Ascending aorta (tissue), 2 donors: ENCODE results near the gene EHBP1L1. TPM values are rescaled to one million over a fixed set of nuclear protein-coding genes. Genes with fewer than 3 reads are reported as not detected.
A peak's percentile ranks its signal among the peaks of the same experiment; 100 is the strongest.

Experiments used
- DNase-seq, 2 donors: peaks; one replicate each; pipeline ENCODE4 v3.0.0-alpha.2; 2019; ENCODE audit warnings: low spot score in 2 of 2
- H3K27ac ChIP-seq, 2 donors: fragments of 200-600 bp; sonication (generic); one replicate each; pipeline ENCODE4 v1.5.1; 2016 to 2017; ENCODE audit warnings: mild to moderate bottlenecking in 1 of 2
- H3K27me3 ChIP-seq: fragments of 200-600 bp; sonication (generic); one replicate; pipeline ENCODE4 v1.5.1; 2017
- H3K36me3 ChIP-seq, 2 donors: fragments of 200-600 bp; sonication (generic); one replicate each; pipeline ENCODE4 v1.5.1; 2016
- H3K4me1 ChIP-seq, 2 donors: fragments of 200-600 bp; sonication (generic); one replicate each; pipeline ENCODE4 v1.5.1; 2016 to 2017; ENCODE audit warnings: mild to moderate bottlenecking in 1 of 2
- H3K4me3 ChIP-seq, 2 donors: fragments of 200-600 bp; sonication (generic); one replicate each; pipeline ENCODE4 v1.5.1; 2016 to 2017; ENCODE audit warnings: mild to moderate bottlenecking in 1 of 2
- H3K9me3 ChIP-seq, 2 donors: fragments of 200-600 bp; sonication (generic); one replicate each; pipeline ENCODE4 v1.5.1; 2016
- CTCF ChIP-seq, 3 experiments: fragments of 200-600 bp in 2 of 3; fragments of 450-650 bp in 1 of 3; sonication (generic) in 2 of 3; IDR thresholded peaks; one replicate each; pipeline ENCODE4 v1.5.1; 2016 to 2019; ENCODE audit warnings: antibody characterized with exemption in 3 of 3, mild to moderate bottlenecking in 1 of 3, moderate library complexity in 1 of 3
- intact Hi-C: fragments of 100-400 bp; cut with DNase I; formaldehyde crosslinking; loops from one replicate; pipeline ENCODE4 v1.15.1; 2023
- total RNA-seq: library from RNA; depleted of rRNA; stranded (reverse); fragments of >200 nt; gene quantifications from one replicate; pipeline ENCODE4 v1.1.0, GENCODE V29; 2016

The EHBP1L1 gene
- total RNA-seq, 1 donor from 2014 or later, result 418 TPM

GRCh38 chr11:65576232-65576866, 496 bp downstream of the EHBP1L1 start:
- Histone ChIP-seq H3K36me3 (peaks cover 31 to 33% of the 10 kb centered on the region in 2 donors), H3K27ac (peak overlapping the region; percentile 96 to 99), H3K9me3 (no peaks in the 10 kb centered on the region), H3K4me1 (peaks cover 21 to 37% of the 10 kb centered on the region in 2 donors), H3K4me3 (peak overlapping the region; percentile 95 to 98), H3K27me3 (no peaks in the 10 kb centered on the region)
- DNase-seq, result no peak
- intact Hi-C loops, result loop anchor here (2.0 kb wide), 1 partner anchor 30 kb away; no protein-coding TSS in a partner anchor
- no peak for TF ChIP-seq CTCF (IDR thresholded peaks at IDR 0.05)

- Histone ChIP-seq H3K4me3 (peak overlapping the region; percentile 95 to 98), H3K36me3 (peaks cover 38 to 41% of the 10 kb centered on the region in 2 donors), H3K27me3 (no peaks in the 10 kb centered on the region), H3K4me1 (peaks cover 16 to 30% of the 10 kb centered on the region in 2 donors), H3K9me3 (no peaks in the 10 kb centered on the region), H3K27ac (peak overlapping the region; percentile 96 to 99)
- TF ChIP-seq CTCF (IDR thresholded peaks at IDR 0.05), result no peak
- peak; percentile 82 to 93 for DNase-seq
- intact Hi-C loops, result loop anchor here (2.0 kb wide), 1 partner anchor 30 kb away; no protein-coding TSS in a partner anchor
Observed at GRCh38 chr11:65576867-65577755, 1.3 kb downstream of the EHBP1L1 start.

- intact Hi-C loops, result loop anchor here (2.0 kb wide), 1 partner anchor 29 kb away; no protein-coding TSS in a partner anchor
- Histone ChIP-seq H3K9me3 (no peaks in the 10 kb centered on the region), H3K4me1 (peaks cover 16 to 29% of the 10 kb centered on the region in 2 donors), H3K4me3 (peak overlapping the region; percentile 95 to 98), H3K27ac (peak overlapping the region; percentile 96 to 99), H3K27me3 (no peaks in the 10 kb centered on the region), H3K36me3 (peaks cover 44 to 45% of the 10 kb centered on the region in 2 donors)
- no peak for TF ChIP-seq CTCF (IDR thresholded peaks at IDR 0.05)
- no peak for DNase-seq
Observed at GRCh38 chr11:65577756-65578109, 1.9 kb downstream of the EHBP1L1 start.

GRCh38 chr11:65578134-65578533, 2.3 kb downstream of the EHBP1L1 start:
- Histone ChIP-seq H3K27ac (peak overlapping the region; percentile 96 to 99), H3K9me3 (no peaks in the 10 kb centered on the region), H3K4me3 (peak overlapping the region; percentile 95 to 98), H3K27me3 (no peaks in the 10 kb centered on the region), H3K4me1 (peaks cover 16 to 28% of the 10 kb centered on the region in 2 donors), H3K36me3 (peaks cover 45 to 47% of the 10 kb centered on the region in 2 donors)
- TF ChIP-seq CTCF (IDR thresholded peaks at IDR 0.05), result no peak
- DNase-seq, result no peak
- intact Hi-C loops, result no loop called here

GRCh38 chr11:65578667-65579066, 2.8 kb downstream of the EHBP1L1 start:
- H3K4me1 ChIP-seq, result peaks cover 12 to 22% of the 10 kb centered on the region in 2 donors
- H3K4me3 ChIP-seq, result peak overlapping the region in 1 of 2 donors; percentile 98
- no peak for DNase-seq
- H3K27me3 ChIP-seq, result no peaks in the 10 kb centered on the region
- peak overlapping the region; percentile 96 to 99 for H3K27ac ChIP-seq
- intact Hi-C loops, result no loop called here
- TF ChIP-seq CTCF (IDR thresholded peaks at IDR 0.05), result no peak
- H3K9me3 ChIP-seq, result no peaks in the 10 kb centered on the region
- H3K36me3 ChIP-seq, result peaks cover 50 to 52% of the 10 kb centered on the region in 2 donors
